HG03442 (cell line): ENCODE results near the gene SPAG4.

Source experiments
- ATAC-seq: cut with Tn5 transposase; IDR thresholded peaks from one replicate; pipeline ENCODE4 v1.9.1; 2021; ENCODE audit warnings: mild to moderate bottlenecking, moderate library complexity; ENCODE audit not compliant: unreplicated experiment

The SPAG4 gene

DNA sequence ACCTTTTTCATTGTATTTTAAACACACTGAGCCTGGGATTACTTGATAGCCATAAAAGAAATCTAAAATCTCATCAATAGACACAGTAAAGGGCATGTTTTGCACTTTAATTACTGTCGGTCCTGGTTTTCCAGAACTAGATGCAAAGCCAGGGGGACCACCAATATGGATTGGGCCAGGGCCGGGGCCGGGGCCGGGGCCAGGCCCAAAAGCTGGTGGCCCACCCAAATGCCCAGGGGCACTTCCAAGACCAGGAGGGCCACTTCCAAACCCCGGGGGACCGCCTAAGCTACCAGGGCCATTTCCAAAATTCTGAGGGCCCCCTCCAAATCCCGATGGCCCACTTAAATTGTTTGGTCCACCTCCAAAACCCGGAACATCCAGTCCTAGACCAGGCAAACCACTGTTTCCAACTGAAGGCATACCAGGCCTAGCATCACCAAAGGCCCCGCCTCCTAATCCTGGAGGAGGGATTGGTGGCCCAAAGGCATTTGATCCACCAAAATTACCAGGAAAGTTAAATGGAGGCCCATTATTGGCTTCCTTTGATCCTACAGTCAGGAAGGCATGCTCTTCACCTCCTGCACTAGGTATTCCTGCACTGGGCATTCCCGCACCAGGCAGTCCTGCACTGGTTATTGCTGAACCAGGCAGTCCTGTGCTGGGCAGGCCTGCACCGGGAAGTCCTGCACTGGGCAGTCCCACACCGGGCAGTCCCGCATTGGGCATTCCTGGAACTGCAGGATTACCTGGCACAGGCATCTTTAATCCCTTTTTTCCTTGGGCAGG, 37.2 kb downstream of the SPAG4 start:
- ATAC-seq, result no peak

DNA sequence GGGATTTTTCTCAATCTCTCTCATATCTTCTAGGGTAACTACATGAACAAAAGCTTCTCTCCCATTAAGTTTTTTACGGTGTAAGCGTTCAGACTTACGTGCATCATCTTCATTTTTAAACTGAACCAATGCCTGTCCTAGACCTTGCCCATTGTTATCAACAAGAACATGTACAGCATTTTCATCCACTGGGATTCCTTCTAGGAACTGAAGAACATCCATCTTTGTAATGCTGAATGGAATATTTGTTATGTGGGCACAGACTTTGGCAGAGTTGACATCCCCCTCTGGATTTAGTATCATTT, 37.8 kb downstream of the SPAG4 start:
- ATAC-seq, result no peak

DNA sequence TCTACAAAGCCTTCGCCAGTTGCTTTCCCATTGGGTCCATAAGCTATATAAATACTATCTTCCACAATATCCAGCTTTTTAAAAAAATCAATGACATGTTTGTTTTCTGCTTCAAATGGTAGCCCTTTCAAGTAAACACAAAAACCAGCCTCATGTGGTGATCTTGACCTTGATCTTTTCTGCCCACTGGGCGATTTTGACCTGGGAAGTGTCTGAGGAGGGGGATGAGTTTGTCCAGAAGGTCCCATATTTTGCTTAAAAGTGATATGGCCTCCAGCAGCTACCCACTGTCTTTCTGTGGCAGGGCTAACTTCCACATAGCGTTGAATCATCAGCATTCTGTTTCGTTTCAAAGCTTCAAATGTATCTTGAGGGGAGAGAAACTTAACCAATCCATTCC, 38.3 kb downstream of the SPAG4 start:
- no peak for ATAC-seq

DNA sequence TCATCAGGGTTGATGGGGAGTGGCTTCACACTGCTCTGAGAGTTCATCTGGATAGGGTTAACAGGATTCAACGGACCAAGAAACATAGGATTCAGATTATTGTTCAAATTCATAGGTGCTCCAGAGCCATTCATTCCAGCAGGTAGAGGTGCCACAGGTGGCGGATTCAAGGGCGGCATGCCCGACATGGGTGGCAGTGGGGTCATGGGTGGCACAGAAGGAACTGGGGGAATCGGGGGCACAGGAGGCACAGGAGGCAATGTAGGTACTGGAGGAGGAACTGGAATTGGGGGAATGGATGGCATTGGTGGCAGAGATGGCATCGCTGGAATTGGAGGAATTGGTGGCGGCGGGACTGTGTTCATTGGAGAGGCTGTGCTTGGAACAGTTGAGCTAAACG, 38.8 kb downstream of the SPAG4 start:
- no peak for ATAC-seq

DNA sequence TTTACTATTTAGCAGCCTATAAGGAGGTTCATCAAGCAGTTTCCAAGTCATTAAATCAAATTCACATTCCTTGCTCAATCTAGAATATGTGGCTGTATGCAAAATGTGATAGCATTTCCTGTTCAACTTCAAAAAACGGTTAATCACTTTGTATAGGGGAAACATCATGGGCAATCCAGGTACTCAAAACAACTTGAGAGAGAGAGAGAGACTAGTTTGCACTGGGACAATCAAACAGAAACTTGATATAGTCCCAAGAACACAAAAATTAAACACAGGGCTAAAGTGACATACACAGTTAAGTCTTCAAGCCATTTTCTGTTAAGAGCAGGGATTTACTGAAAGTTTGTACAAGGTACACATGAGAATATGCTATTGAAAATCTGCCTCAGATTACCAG, 41.6 kb downstream of the SPAG4 start:
- no peak for ATAC-seq

DNA sequence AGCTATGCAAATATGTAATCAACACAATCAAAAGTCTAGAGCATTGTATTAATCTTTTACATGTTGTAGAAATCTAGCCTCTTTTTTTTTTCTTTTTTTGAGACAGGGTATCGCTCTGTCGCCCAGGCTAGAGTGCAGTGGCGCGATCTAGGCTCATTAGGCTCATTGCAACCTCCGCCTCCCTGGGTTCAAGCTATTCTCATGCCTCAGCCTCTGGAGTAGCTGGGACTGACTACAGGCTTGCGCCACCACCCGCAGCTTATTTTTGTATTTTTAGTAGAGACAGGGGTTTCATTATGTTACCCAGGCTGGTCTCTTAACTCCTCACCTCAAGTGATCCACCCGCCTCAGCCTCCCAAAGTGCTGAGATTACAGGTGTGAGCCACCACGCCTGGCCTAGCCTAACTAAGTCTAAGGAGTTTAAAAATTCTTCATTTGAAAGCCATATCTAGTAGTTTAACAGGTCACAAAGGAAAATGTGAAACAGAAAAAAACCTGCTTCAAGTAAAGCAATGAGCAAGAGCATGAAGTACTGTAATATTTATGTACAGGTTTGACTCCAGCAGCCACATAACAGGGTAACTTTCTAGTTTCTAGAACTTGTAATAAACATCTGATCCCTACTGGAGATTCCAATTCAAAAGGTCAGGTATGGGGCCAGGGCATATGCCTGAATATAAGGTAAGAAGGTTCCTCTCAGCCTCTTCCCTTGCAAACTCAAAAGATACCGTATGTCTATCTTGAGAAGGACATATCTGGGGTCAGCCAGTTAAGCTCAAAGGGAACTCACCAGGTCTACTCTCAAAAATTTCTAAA, 44.7 kb downstream of the SPAG4 start:
- ATAC-seq, result no peak

DNA sequence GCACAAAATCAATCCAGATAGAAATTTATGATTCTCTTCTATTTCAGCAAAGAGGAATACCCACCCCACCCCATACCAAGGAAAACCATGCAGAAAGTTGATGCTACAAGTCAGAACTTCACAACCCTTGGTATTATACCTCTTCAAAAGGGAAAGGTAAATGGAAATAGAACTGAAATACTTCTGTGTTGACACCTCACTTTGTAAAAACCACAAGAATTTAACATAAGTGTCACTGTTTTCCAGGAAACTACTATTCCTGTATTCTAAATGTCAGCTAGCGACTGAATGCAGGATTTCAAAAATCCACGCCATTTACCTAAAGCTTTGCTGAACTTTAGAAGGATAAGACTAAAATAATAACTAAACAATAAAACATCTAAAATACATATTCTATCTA, 45.4 kb downstream of the SPAG4 start:
- ATAC-seq, result no peak

DNA sequence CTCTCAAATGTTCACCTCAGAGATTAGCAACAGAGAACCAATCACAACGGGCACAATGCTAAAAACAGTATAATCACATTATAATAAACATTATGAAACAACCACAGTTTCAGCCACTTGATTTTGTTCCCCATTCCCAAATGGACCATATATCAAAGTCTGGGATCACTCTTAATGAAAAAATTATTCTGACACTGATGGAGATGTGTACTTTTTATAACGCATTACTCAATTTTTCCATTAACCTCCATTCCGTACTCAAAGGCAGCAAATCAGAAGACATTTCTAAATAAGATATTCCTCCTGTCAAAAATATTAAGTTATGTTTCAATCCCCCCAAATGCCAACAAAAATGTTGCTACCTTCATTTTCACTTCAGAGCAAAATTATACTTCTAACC, 46.3 kb downstream of the SPAG4 start:
- no peak for ATAC-seq

DNA sequence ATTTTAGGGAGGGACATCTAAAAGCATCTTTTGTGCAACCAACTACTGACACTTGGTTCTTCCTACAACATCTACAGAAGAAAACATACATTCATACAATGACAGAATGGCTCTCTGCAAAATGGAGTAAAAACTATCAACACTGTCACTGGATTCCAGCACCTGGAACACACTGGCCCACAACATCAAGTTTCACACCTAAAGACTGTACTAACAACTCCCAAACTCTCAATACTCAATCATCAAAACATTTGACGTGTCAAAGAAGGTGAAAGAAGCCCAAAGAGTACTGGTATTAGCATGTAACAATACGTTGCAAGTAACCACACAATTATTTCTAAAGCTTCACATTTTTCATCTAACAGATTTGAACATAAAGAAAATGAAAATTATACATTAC, 46.9 kb downstream of the SPAG4 start:
- ATAC-seq, result no peak

DNA sequence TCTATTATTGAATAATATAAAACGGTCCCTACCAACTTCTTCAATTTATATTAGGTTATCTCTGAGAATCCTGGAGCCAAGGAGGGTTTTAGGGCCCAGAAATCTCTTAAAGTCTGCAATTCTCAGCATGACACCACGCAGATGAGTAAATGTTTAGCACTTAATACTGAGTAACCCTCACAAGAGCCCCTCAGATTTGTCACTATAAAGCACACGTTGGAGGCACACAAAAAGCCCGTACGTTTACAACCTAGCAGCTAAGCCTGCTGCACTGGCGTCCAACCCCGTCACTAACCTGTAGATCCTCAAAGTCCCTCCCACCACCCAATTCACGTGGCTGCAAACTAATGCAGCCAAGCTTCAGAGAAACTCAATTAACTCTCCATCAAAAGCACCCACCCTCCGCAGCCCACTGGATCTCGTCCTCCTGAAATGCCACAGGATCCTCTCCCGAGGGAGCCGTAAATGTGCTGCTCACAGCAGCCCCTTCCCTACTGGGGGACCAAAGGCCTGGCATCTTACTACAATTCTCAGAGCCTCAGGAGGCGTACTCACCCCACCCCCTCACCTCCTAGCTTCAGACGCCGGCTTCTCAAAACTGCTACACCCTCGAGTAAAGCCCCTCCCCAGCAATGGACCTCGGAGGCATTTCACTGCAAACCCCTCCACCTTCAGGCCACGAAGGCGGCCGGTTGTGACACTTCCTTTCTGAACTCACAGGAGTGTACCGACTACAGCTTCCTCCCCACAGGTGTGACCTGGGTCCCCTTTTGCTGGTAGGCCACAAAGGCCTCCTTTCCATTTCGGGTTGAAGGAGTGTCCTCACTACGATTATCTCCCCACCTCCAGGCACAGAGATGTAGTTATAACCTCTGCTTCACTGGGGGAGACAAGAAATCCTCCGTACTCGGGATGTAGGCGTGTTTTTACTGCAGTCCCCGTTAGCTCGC, 48.2 kb downstream of the SPAG4 start:
- peak; percentile 17 for ATAC-seq

DNA sequence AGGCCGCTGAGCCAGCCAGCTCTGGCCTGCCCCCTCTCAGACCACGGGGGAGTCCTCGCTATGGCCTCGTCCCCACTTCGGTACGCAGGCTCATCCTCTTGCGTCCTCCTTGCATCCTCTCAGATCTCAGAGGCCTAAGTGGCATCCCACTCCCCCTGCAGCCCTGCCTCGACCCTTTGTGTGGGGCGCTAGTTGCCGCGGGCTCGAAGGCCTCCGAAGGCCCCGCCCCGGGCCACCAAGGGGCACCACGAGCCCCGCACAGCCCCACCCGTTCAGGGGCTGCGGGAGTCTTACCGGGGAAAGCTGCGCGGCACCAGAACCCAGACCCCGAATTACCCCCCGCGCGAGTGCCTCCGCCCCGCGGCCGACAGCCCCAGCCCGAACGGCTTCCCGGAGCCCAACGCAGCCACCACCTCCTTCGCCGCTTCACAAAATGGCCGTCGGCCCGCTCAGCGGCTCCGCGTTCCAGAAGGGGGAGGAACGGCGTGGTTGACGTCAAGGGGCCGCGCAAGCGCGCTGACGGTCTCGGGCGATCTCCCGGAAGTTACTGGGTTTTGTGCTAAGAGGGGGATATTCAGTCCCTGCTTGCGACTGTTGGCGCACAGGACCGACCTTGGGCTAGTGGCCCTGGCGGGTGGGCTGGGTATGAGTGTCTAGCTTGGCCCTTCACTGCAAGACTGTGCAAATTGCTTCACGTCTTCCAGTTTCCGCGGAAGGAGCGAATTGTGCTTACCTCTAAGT, 49.0 kb downstream of the SPAG4 start, which contains the start of the genes CPNE1 and RBM12:
CPNE1 (minus strand) TSS at position 435 of the 741 bp plus-strand sequence. CDS start 31,977 bp downstream, outside the sequence.
RBM12 (minus strand) TSS at position 435 of the 741 bp plus-strand sequence. CDS start 9,578 bp downstream, outside the sequence.
- peak; percentile 69 for ATAC-seq

DNA sequence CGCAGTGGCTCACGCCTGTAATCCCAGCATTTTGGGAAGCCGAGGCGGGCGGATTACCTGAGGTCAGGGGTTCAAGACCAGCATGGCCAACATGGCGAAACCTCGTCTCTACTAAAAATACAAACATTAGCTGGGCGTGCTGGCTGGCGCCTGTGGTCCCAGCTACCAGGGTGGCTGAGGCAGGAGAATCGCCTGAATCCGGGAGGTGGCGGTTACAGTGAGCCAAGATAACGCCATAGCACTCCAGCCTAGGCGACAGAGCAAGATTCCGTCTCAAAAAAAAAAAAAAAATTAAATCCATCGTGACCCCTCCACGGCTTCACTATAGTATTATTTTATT, 50.3 kb downstream of the SPAG4 start:
- no peak for ATAC-seq

DNA sequence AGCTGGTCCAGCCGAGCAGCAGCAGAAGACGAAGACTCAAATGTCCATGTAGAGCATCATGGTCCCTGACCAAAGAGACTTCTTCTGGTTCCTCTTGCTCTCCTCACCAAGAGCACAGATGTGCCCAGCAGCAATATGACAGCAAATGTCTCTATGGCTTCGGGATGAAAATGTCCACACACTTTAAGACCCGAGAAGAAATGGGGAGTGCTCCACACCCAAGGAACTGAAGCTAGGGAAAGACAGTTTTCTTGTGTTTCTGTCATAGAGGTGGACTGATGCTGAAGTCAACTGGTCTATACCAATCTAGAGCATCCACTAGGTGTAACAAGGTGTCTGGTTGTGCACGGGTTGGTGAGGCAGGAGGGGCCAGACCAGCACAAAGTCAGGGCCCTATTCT, 53.6 kb downstream of the SPAG4 start:
- no peak for ATAC-seq

DNA sequence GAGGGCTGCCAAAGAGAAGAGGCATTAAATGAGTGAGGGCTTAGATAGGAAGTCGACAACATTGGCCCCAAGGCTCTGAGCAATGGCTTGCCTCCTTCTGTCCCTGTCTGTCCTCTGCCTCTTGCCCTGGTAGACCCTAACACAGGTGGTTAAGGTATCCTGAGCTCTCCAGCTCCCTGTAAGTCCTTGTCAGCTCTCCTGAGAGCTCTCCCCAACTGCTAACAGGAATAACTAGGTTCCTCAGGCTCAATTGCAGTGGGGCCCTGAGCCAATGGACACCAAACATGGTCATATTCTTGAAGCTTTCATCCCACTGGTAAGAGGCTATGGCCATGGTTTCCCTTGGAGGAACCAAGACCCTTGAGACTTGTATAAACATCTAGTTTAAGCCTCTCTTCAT, 54.1 kb downstream of the SPAG4 start:
- ATAC-seq, result no peak
